NCI-H345 (cell line): ENCODE data around the gene NTRK2.

Experiments
- DNase-seq: peaks from one replicate; lab custom pipeline; 2025; lab: John Stamatoyannopoulos, UW

Gene NTRK2

GRCh38 chr9:84780385-84780784 is 110.9 kb downstream of the NTRK2 start:
- no peak for DNase-seq

GRCh38 chr9:84781458-84781857 is 111.9 kb downstream of the NTRK2 start:
- DNase-seq, result no peak

- DNase-seq, result no peak
Measured at GRCh38 chr9:84781931-84782866, 112.7 kb downstream of the NTRK2 start.

- no peak for DNase-seq
Measured at GRCh38 chr9:84785792-84786547, 116.4 kb downstream of the NTRK2 start.

GRCh38 chr9:84788803-84789462 is 119.4 kb downstream of the NTRK2 start:
- no peak for DNase-seq

GRCh38 chr9:84789463-84789830 is 119.9 kb downstream of the NTRK2 start:
- no peak for DNase-seq

- no peak for DNase-seq
Measured at GRCh38 chr9:84791643-84792042, 122.1 kb downstream of the NTRK2 start.

GRCh38 chr9:84793251-84793650 is 123.7 kb downstream of the NTRK2 start:
- DNase-seq, result no peak

- DNase-seq, result no peak
Measured at GRCh38 chr9:84794981-84795637, 125.6 kb downstream of the NTRK2 start.

- DNase-seq, result no peak
Measured at GRCh38 chr9:84796404-84796803, 126.9 kb downstream of the NTRK2 start.

GRCh38 chr9:84799251-84799650 is 129.7 kb downstream of the NTRK2 start:
- DNase-seq, result no peak

- DNase-seq, result no peak
Measured at GRCh38 chr9:84804951-84805694, 135.6 kb downstream of the NTRK2 start.

- no peak for DNase-seq
Measured at GRCh38 chr9:84807431-84807830, 137.9 kb downstream of the NTRK2 start.

GRCh38 chr9:84807870-84808390 is 138.4 kb downstream of the NTRK2 start:
- DNase-seq, result no peak

- no peak for DNase-seq
Measured at GRCh38 chr9:84808416-84808815, 138.9 kb downstream of the NTRK2 start.

GRCh38 chr9:84811072-84811750 is 141.7 kb downstream of the NTRK2 start:
- DNase-seq, result no peak

GRCh38 chr9:84811751-84812074 is 142.2 kb downstream of the NTRK2 start:
- DNase-seq, result no peak

GRCh38 chr9:84812355-84812754 is 142.8 kb downstream of the NTRK2 start:
- DNase-seq, result no peak

GRCh38 chr9:84812847-84813246 is 143.3 kb downstream of the NTRK2 start:
- no peak for DNase-seq

GRCh38 chr9:84815554-84815953 is 146.0 kb downstream of the NTRK2 start:
- no peak for DNase-seq

GRCh38 chr9:84817038-84817437 is 147.5 kb downstream of the NTRK2 start:
- no peak for DNase-seq
